ENCODE measurements around the gene ITFG2. TPM values are rescaled to one million over a fixed set of nuclear protein-coding genes. Genes with fewer than 3 reads are reported as not detected.

Gene ITFG2
- total and polyA plus RNA-seq, 2 of the 13 experiments (the other 11 are each of a cell fraction or from before 2014, with no cell fraction given) = 14.8 to 15.5 TPM

GRCh38 chr12:2811801-2812200 lies 667 bp upstream of the ITFG2 start:
- Histone ChIP-seq H3K4me2 (ENCODE audit: low read depth, low read length) (peak overlapping the region; percentile 96), H3K4me1 (ENCODE audit: insufficient read depth, low read length) (peaks cover 17% of the 10 kb centered on the region), H4K20me1 (ENCODE audit: insufficient read depth, low read length) (peaks cover 5% of the 10 kb centered on the region; the same call in 1 of the 2 replicates), H2AFZ (ENCODE audit: low read length) (no peak overlapping the region), H3K27me3 (ENCODE audit: control insufficient read depth in 1 of 2, insufficient read depth in 2 of 2, low read length in 2 of 2) (peaks cover 0 to 3% of the 10 kb centered on the region in 2 experiments; a peak in 1 of 5 replicates), H3K27ac (ENCODE audit: extremely low read length, insufficient read depth, low read length) (peak overlapping the region; percentile 99), H3K9me3 (ENCODE audit: low read length) (no peaks in the 10 kb centered on the region), H3K9ac (ENCODE audit: insufficient read depth, low read depth, low read length) (peak overlapping the region; percentile 98), H3K79me2 (ENCODE audit: insufficient read depth, low read length) (peaks cover 16% of the 10 kb centered on the region), H3K4me3 (replicated peaks in 1 of 3; ENCODE audit: insufficient read depth in 1 of 3, low read depth in 2 of 3, low read length in 3 of 3) (peak overlapping the region in 2 of 3 experiments; percentile 51 to 90; a peak in 4 of 6 replicates), H3K36me3 (replicated peaks in 1 of 2; ENCODE audit: control insufficient read depth in 1 of 2, insufficient read depth in 2 of 2, low read length in 2 of 2) (no peaks in the 10 kb centered on the region; a peak in 1 of 5 replicates)
- intact Hi-C loops (cut with micrococcal nuclease; ENCODE audit: unreplicated experiment) = no loop called here
- DNase-seq (ENCODE audit: low spot score) (no peak), FAIRE-seq (no peak), ATAC-seq (no peak)
- 75% methylated on average over 5 of the region's 5 CpGs for WGBS (ENCODE audit: low lambda C conversion rate)
- in situ Hi-C loops (cut with HindIII; ENCODE audit: extremely low pct_ligation_motif_present, low pct_unique_long_range_greater_than_20kb) = no loop called here
- ChIA-PET POLR2A (no interaction called here), CTCF (ENCODE audit: low intra/inter-chr PET ratio, low total read pairs) (no interaction called here)
- TF ChIP-seq ZNF224 (CRISPR knock-in tag; IDR thresholded peaks at IDR 0.05) (no peak), FOXM1 (CRISPR knock-in tag; IDR thresholded peaks at IDR 0.05) (no peak), PLSCR1 (CRISPR knock-in tag; IDR thresholded peaks at IDR 0.05; ENCODE audit: borderline replicate concordance) (no peak), ZNF710 (CRISPR knock-in tag; IDR thresholded peaks at IDR 0.05; ENCODE audit: borderline replicate concordance) (no peak)
- no TSS peak for BruUV-seq (replicated peaks)
